Astrocyte (in vitro differentiated cells and primary cell): ENCODE results near the gene FUT9. TPM values are rescaled to one million over a fixed set of nuclear protein-coding genes. Genes with fewer than 3 reads are reported as not detected.

Experiments
- DNase-seq: peaks from one replicate; pipeline ENCODE4 v3.0.0-alpha.2; 2010; ENCODE audit warnings: low read depth
- FAIRE-seq: peaks from 2 replicates; lab custom pipeline; 2011; peaks lifted over from hg19 to GRCh38; lab: Jason Lieb, UNC
- H2AFZ ChIP-seq: 2 replicates; pipeline ENCODE4 v1.6.0; 2012; ENCODE audit warnings: low read depth, low read length, inconsistent platforms
- H3K27ac ChIP-seq: 2 replicates; pipeline ENCODE4 v1.5.1; 2011; ENCODE audit warnings: low read depth, low read length, inconsistent platforms
- H3K27me3 ChIP-seq: 2 replicates; pipeline ENCODE4 v1.6.0; 2011; ENCODE audit warnings: low read length, inconsistent platforms; ENCODE audit not compliant: insufficient read depth
- H3K36me3 ChIP-seq: 2 replicates; pipeline ENCODE4 v1.5.1; 2011; ENCODE audit warnings: low read length, inconsistent platforms; ENCODE audit not compliant: insufficient read depth
- H3K4me1 ChIP-seq: 2 replicates; pipeline ENCODE4 v1.5.1; 2011; ENCODE audit warnings: low read length, inconsistent platforms; ENCODE audit not compliant: insufficient read depth
- H3K4me2 ChIP-seq: 2 replicates; pipeline ENCODE4 v1.6.0; 2012; ENCODE audit warnings: low read length, inconsistent platforms
- H3K4me3 ChIP-seq: 2 replicates; pipeline ENCODE4 v1.5.1; 2011; ENCODE audit warnings: low read depth, mild to moderate bottlenecking, low read length, inconsistent platforms; ENCODE audit not compliant: insufficient read depth
- H3K79me2 ChIP-seq: 2 replicates; pipeline ENCODE4 v1.6.0; 2012; ENCODE audit warnings: mild to moderate bottlenecking, low read length, inconsistent platforms; ENCODE audit not compliant: insufficient read depth
- H3K9ac ChIP-seq: 2 replicates; pipeline ENCODE4 v1.6.0; 2012; ENCODE audit warnings: mild to moderate bottlenecking, low read length, inconsistent platforms
- H3K9me3 ChIP-seq: 2 replicates; pipeline ENCODE4 v1.5.1; 2012; ENCODE audit warnings: low read depth, mild to moderate bottlenecking, low read length, inconsistent platforms; ENCODE audit not compliant: insufficient read depth
- H4K20me1 ChIP-seq: 2 replicates; pipeline ENCODE4 v1.6.0; 2012; ENCODE audit warnings: low read length, inconsistent platforms; ENCODE audit not compliant: insufficient read depth
- H3K27ac Mint-ChIP-seq: one replicate; pipeline ENCODE4 v1.8.0; 2021; ENCODE audit warnings: mild to moderate bottlenecking, mixed read lengths; ENCODE audit not compliant: unreplicated experiment
- H3K27me3 Mint-ChIP-seq: one replicate; pipeline ENCODE4 v1.8.0; 2021; ENCODE audit warnings: low read depth, mixed read lengths; ENCODE audit not compliant: unreplicated experiment
- H3K36me3 Mint-ChIP-seq: one replicate; pipeline ENCODE4 v1.8.0; 2021; ENCODE audit warnings: low read depth, mixed read lengths; ENCODE audit not compliant: unreplicated experiment
- H3K4me1 Mint-ChIP-seq: one replicate; pipeline ENCODE4 v1.8.0; 2021; ENCODE audit warnings: low read depth, mixed read lengths; ENCODE audit not compliant: unreplicated experiment
- H3K4me3 Mint-ChIP-seq: one replicate; pipeline ENCODE4 v1.8.0; 2021; ENCODE audit warnings: mild to moderate bottlenecking, moderate library complexity, mixed read lengths; ENCODE audit not compliant: unreplicated experiment
- H3K9me3 Mint-ChIP-seq: one replicate; pipeline ENCODE4 v1.8.0; 2021; ENCODE audit warnings: mild to moderate bottlenecking, mixed read lengths; ENCODE audit not compliant: unreplicated experiment
- CTCF ChIP-seq: IDR thresholded peaks from 2 replicates; pipeline ENCODE4 v1.5.1; 2011; ENCODE audit warnings: low read depth, mild to moderate bottlenecking, inconsistent platforms, low read length, moderate library complexity; ENCODE audit not compliant: insufficient read depth
- EZH2 ChIP-seq: IDR thresholded peaks from 2 replicates; pipeline ENCODE4 v1.6.1; 2012; ENCODE audit warnings: mild to moderate bottlenecking, low read length, inconsistent platforms; ENCODE audit not compliant: insufficient read depth
- total RNA-seq: library from RNA; stranded (reverse); gene quantifications from 2 replicates; pipeline ENCODE4 v1.2.1, GENCODE V29; 2021

FUT9 gene
- total RNA-seq, 1 donor from 2014 or later, result 0.20 TPM

GRCh38 chr6:96089173-96089572, 73.4 kb downstream of the FUT9 start:
- Histone ChIP-seq H2AFZ (no peak overlapping the region), H3K36me3 (no peaks in the 10 kb centered on the region), H3K9me3 (no peaks in the 10 kb centered on the region), H3K79me2 (no peaks in the 10 kb centered on the region), H3K4me2 (no peak overlapping the region), H3K27me3 (no peaks in the 10 kb centered on the region), H3K27ac (no peak overlapping the region), H3K9ac (no peak overlapping the region), H4K20me1 (no peaks in the 10 kb centered on the region), H3K4me1 (no peaks in the 10 kb centered on the region), H3K4me3 (no peak overlapping the region)
- FAIRE-seq (no peak), DNase-seq (no peak)
- no peaks in the 10 kb centered on the region for H3K27me3 Mint-ChIP-seq
- H3K9me3 Mint-ChIP-seq, result no peaks in the 10 kb centered on the region
- no peaks in the 10 kb centered on the region for H3K36me3 Mint-ChIP-seq
- H3K4me1 Mint-ChIP-seq, result no peaks in the 10 kb centered on the region
- H3K4me3 Mint-ChIP-seq, result no peak overlapping the region
- H3K27ac Mint-ChIP-seq, result no peak overlapping the region
- TF ChIP-seq CTCF (peak; percentile 18), EZH2 (no peak)

DNA sequence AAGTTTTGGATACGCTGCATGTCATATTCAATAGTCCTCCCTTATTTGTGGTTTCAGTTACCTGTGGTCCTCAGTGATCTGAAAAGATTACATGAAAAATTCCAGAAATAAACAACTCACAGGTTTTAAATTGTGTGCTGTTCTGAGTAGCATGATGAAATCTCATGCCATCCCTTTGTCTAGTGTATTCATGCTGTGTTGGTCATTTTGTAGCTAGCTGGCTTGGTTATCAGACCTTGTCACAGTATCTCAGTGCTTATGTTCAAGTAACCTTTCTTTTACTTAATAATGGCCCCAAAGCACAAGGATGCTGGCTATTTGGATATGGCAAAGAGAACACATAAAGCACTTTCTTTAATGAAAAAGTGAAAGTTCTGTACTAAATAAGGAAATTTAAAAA, 78.3 kb downstream of the FUT9 start:
- no peaks in the 10 kb centered on the region for H3K27me3 Mint-ChIP-seq
- no peaks in the 10 kb centered on the region for H3K36me3 ChIP-seq
- FAIRE-seq, result no peak

More for the DNA sequence above, 78.3 kb downstream of the FUT9 start:
- H3K4me3 ChIP-seq, result no peak overlapping the region
- H3K27ac ChIP-seq, result no peak overlapping the region
- no peaks in the 10 kb centered on the region for H3K9me3 ChIP-seq
- no peak for TF ChIP-seq CTCF
- TF ChIP-seq EZH2, result no peak
- no peak overlapping the region for H3K4me3 Mint-ChIP-seq
- no peak overlapping the region for H3K4me2 ChIP-seq
- no peaks in the 10 kb centered on the region for H3K36me3 Mint-ChIP-seq
- H3K27ac Mint-ChIP-seq, result peak overlapping the region; percentile 53
- H3K9me3 Mint-ChIP-seq, result no peaks in the 10 kb centered on the region
- H2AFZ ChIP-seq, result no peak overlapping the region
- H3K79me2 ChIP-seq, result no peaks in the 10 kb centered on the region
- no peaks in the 10 kb centered on the region for H4K20me1 ChIP-seq
- no peaks in the 10 kb centered on the region for H3K4me1 Mint-ChIP-seq
- H3K27me3 ChIP-seq, result no peaks in the 10 kb centered on the region
- no peaks in the 10 kb centered on the region for H3K4me1 ChIP-seq
- no peak for DNase-seq
- no peak overlapping the region for H3K9ac ChIP-seq
